ENCODE results near the gene CCL14.

- TF ChIP-seq CTCF (IDR thresholded peaks at IDR 0.05; ENCODE audit: control extremely low read depth in 1 of 3, insufficient read depth in 1 of 3, low read depth in 1 of 3, low read length in 3 of 3) (no peak), E2F6 (IDR thresholded peaks at IDR 0.05) (no peak), ZNF274 (IDR thresholded peaks at IDR 0.05; ENCODE audit: borderline replicate concordance, extremely low read depth, low read length) (no peak), TBP (IDR thresholded peaks at IDR 0.05; ENCODE audit: low read depth, low read length) (no peak), EZH2 (IDR thresholded peaks at IDR 0.05; ENCODE audit: low read depth, low read length, severe bottlenecking) (no peak), KDM5A (IDR thresholded peaks at IDR 0.05; ENCODE audit: low read length) (no peak), MAX (IDR thresholded peaks at IDR 0.05) (no peak), EP300 (IDR thresholded peaks at IDR 0.05; ENCODE audit: borderline replicate concordance in 1 of 2, low read depth in 2 of 2, low read length in 2 of 2) (no peak), RNF2 (IDR thresholded peaks at IDR 0.05; ENCODE audit: borderline replicate concordance, low read depth, low read length, missing control alignments, poor library complexity, severe bottlenecking) (no peak)
Observed at GRCh38 chr17:36011201-36011600, 24.7 kb upstream of the CCL14 start.
